Body of pancreas (tissue), 4 donors: Measurements from ENCODE around the gene LETM1. TPM values are rescaled to one million over a fixed set of nuclear protein-coding genes. Genes with fewer than 3 reads are reported as not detected.

Experiments used
- ATAC-seq: fragments of 150-250 bp; one replicate; pipeline ENCODE4 v1.9.1; 2016
- DNase-seq, 4 donors: peaks; one replicate each; pipeline ENCODE4 v3.0.0-alpha.2; 2019
- H3K27ac ChIP-seq, 4 donors: fragments of 200-600 bp; sonication (generic); 1 replicate in 3 of 4; 2 replicates in 1 of 4; pipeline versions ENCODE4 v1.5.1 to v1.6.1; 2016 to 2019; ENCODE audit warnings: mild to moderate bottlenecking in 1 of 4, mixed read lengths in 1 of 4, moderate library complexity in 1 of 4
- H3K27me3 ChIP-seq, 2 donors: fragments of 200-600 bp; sonication (generic); one replicate each; pipeline ENCODE4 v1.6.0; 2016; ENCODE audit warnings: mild to moderate bottlenecking in 1 of 2
- H3K36me3 ChIP-seq, 2 donors: fragments of 200-600 bp; sonication (generic); replicated peaks in 1 of 2; 2 replicates each; pipeline ENCODE4 v1.5.1; 2016; ENCODE audit warnings: low read depth in 2 of 2; ENCODE audit not compliant: insufficient read depth in 1 of 2
- H3K4me1 ChIP-seq: fragments of 200-600 bp; sonication (generic); one replicate; pipeline ENCODE4 v1.6.0; 2016
- H3K4me3 ChIP-seq, 2 donors: fragments of 200-600 bp; sonication (generic); 1 replicate in 1 of 2; 2 replicates in 1 of 2; pipeline ENCODE4 v1.5.1; 2016 to 2019
- H3K9me3 ChIP-seq, 3 donors: fragments of 200-600 bp; sonication (generic); 1 replicate in 2 of 3; 2 replicates in 1 of 3; pipeline ENCODE4 v1.5.1; 2016
- POLR2A ChIP-seq, 3 donors: fragments of 450-650 bp; IDR thresholded peaks; one replicate each; pipeline ENCODE4 v1.6.1; 2016; ENCODE audit warnings: antibody characterized with exemption in 3 of 3, mild to moderate bottlenecking in 2 of 3
- WGBS, 2 donors: methylation state at CpG; one replicate each; pipeline ENCODE4 v1.1.5; 2017; 5-methylcytosine and 5-hydroxymethylcytosine counted together
- intact Hi-C: fragments of 100-400 bp; cut with DNase I; formaldehyde crosslinking; loops from one replicate; pipeline ENCODE4 v1.15.1; 2023
- total RNA-seq, 2 donors: library from RNA; depleted of rRNA; stranded (reverse); fragments of >200 nt; gene quantifications; one replicate each; pipeline ENCODE4 v1.1.0, GENCODE V29; 2016
- TF ChIP-seq, protein P1 (sequence below), 7 experiments: fragments of 450-650 bp in 4 of 7; fragments of 200-600 bp in 3 of 7; sonication (generic) in 3 of 7; IDR thresholded peaks; one replicate each; pipeline ENCODE4 v1.5.1; 2016 to 2019; ENCODE audit warnings: antibody characterized with exemption in 7 of 7

The LETM1 gene
- total RNA-seq, 2 donors from 2014 or later: 23.3 to 52.4 TPM

GRCh38 chr4:1776521-1777161 lies 79.3 kb downstream of the LETM1 start:
- intact Hi-C loops: no loop called here

DNA sequence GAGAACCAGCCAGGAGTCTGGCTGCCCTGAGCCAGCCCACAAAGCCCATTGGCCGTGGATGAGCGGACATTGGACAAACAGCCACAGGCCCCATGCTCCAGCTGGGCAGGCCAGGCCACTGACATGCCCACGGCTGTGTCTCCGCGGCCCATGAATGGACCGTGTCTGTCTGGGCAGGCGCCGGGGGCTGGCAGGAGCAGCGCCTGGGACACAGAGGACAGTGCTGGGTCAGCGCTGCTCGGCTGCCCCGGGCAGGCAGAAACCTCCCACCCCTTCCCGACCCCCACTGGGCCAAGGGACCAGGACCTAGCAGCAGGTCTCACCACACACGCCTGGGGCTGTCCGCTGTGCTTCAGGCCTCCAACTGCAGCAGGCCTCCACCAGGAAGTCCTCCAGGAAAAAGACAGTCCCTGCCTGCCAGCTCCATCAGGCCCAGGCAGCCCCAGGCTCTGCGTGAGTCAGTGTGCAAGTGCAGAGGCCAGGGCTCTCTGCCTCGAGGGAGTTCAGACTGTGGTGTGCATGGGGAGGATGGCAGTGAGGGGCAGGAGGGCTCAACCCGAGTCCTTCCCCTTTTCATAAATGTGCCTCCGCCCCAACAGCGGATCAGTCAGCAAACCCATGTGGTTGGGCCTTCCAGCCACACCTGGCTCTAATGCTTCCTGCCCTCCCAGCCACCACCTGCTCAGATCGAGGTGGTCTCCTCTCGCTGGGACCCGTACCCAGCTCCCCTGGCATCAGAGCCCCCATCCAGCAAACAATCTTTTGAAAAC lies 80.0 kb downstream of the LETM1 start:
- Histone ChIP-seq H3K36me3 (no peaks in the 10 kb centered on the region), H3K9me3 (no peaks in the 10 kb centered on the region), H3K27me3 (no peaks in the 10 kb centered on the region), H3K4me1 (peaks cover 88% of the 10 kb centered on the region), H3K4me3 (no peak overlapping the region), H3K27ac (peak overlapping the region; percentile 69 to 93 (median 86))
- intact Hi-C loops: no loop called here
- DNase-seq: no peak
- TF ChIP-seq POLR2A (IDR thresholded peaks at IDR 0.05): peak in 1 of 3 donors; percentile 5
- TF ChIP-seq, protein P1, sequence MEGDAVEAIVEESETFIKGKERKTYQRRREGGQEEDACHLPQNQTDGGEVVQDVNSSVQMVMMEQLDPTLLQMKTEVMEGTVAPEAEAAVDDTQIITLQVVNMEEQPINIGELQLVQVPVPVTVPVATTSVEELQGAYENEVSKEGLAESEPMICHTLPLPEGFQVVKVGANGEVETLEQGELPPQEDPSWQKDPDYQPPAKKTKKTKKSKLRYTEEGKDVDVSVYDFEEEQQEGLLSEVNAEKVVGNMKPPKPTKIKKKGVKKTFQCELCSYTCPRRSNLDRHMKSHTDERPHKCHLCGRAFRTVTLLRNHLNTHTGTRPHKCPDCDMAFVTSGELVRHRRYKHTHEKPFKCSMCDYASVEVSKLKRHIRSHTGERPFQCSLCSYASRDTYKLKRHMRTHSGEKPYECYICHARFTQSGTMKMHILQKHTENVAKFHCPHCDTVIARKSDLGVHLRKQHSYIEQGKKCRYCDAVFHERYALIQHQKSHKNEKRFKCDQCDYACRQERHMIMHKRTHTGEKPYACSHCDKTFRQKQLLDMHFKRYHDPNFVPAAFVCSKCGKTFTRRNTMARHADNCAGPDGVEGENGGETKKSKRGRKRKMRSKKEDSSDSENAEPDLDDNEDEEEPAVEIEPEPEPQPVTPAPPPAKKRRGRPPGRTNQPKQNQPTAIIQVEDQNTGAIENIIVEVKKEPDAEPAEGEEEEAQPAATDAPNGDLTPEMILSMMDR (IDR thresholded peaks at IDR 0.05): no peak
- no peak for ATAC-seq
- WGBS, 2 donors: 64 to 69% methylated on average over 5 to 22 of the region's 23 CpGs

More at GRCh38 chr4:1776521-1777161, 79.3 kb downstream of the LETM1 start:
- no peaks in the 10 kb centered on the region for H3K9me3 ChIP-seq
- no peak overlapping the region for H3K4me3 ChIP-seq
- peak; percentile 46 to 65 (median 60) for DNase-seq
- WGBS, 2 donors: 60 to 63% methylated on average over 8 to 22 of the region's 24 CpGs
- H3K27ac ChIP-seq: peak overlapping the region; percentile 69 to 93 (median 86)
- peak; percentile 47 for ATAC-seq
- H3K4me1 ChIP-seq: peaks cover 81% of the 10 kb centered on the region
- no peaks in the 10 kb centered on the region for H3K36me3 ChIP-seq
- no peaks in the 10 kb centered on the region for H3K27me3 ChIP-seq
- TF ChIP-seq, protein P1 (IDR thresholded peaks at IDR 0.05): no peak
- TF ChIP-seq POLR2A (IDR thresholded peaks at IDR 0.05): peak in 1 of 3 donors; percentile 22

- H3K4me3 ChIP-seq: no peak overlapping the region
- no peak for TF ChIP-seq POLR2A (IDR thresholded peaks at IDR 0.05)
- no peaks in the 10 kb centered on the region for H3K9me3 ChIP-seq
- H3K27me3 ChIP-seq: no peaks in the 10 kb centered on the region
- peak overlapping the region in 3 of 4 donors; percentile 85 to 93 (median 90) for H3K27ac ChIP-seq
- no peaks in the 10 kb centered on the region for H3K36me3 ChIP-seq
- DNase-seq (no peak), ATAC-seq (no peak)
- 78 to 87% methylated on average over 7 of the region's 10 CpGs for WGBS, 2 donors
- intact Hi-C loops: no loop called here
- peaks cover 93% of the 10 kb centered on the region for H3K4me1 ChIP-seq
Observed at GRCh38 chr4:1773754-1774153, 82.2 kb downstream of the LETM1 start.

DNA sequence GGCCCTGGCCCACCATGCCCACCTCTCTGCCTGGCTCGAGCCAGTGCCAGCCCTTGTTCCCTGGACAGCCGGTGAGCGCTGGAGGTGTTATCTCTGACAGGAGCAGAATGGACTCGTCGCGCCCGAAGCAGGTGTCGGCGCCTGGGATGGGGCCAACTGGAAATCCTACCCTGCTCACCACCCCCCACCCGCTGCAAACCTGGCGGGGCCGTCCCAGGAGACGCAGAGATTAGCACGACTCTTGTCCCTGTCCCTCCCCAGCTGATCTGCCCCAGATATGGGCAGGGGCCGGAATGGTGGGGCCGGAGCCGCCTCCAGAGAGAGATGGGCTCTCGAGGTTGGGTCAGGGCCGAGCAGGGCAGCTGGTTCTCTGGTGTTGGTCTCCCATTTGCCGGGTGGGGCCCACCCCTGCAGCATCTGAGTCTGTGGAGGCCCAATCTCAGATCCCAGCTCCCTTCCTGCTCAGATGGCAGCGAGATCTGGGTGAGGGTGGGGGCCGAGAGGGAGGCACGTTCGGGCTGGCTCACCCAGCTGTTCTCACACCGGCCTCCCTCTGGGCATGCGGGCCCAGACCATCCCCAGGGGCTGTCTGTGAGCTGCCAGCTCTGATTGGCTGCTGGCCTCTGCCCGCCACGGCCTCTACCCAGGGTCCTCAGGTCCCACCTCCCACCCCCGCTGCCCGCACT lies 83.0 kb downstream of the LETM1 start:
- 46 to 62% methylated on average over 7 to 19 of the region's 30 CpGs for WGBS, 2 donors
- Histone ChIP-seq H3K27me3 (no peaks in the 10 kb centered on the region), H3K9me3 (no peaks in the 10 kb centered on the region), H3K4me1 (peaks cover 93% of the 10 kb centered on the region), H3K27ac (peak overlapping the region in 3 of 4 donors; percentile 85 to 93 (median 90)), H3K36me3 (no peaks in the 10 kb centered on the region), H3K4me3 (no peak overlapping the region)
- DNase-seq (peak in 3 of 4 donors; percentile 51 to 55 (median 54)), ATAC-seq (no peak)
- TF ChIP-seq, protein P1 (IDR thresholded peaks at IDR 0.05): no peak
- TF ChIP-seq POLR2A (IDR thresholded peaks at IDR 0.05): peak in 1 of 3 donors; percentile 23
- intact Hi-C loops: no loop called here
